Upper lobe of left lung (tissue), 6 donors: ENCODE data around the gene TMEM128. TPM values are rescaled to one million over a fixed set of nuclear protein-coding genes. Genes with fewer than 3 reads are reported as not detected.

Source experiments
- ATAC-seq, 2 donors: fragments of 200-7000 bp; cut with Tn5 transposase; one replicate each; pipeline ENCODE4 v1.9.1; 2022; ENCODE audit warnings: mild to moderate bottlenecking in 2 of 2, moderate library complexity in 2 of 2; ENCODE audit not compliant: low FRiP score in 2 of 2
- DNase-seq, 2 donors: peaks; one replicate each; pipeline ENCODE4 v3.0.0-alpha.2; 2019 to 2020
- H3K27ac ChIP-seq, 4 donors: fragments of 200-600 bp; sonication (generic); one replicate each; pipeline ENCODE4 v1.5.1; 2016 to 2019
- H3K27me3 ChIP-seq, 4 donors: fragments of 200-600 bp; sonication (generic); one replicate each; pipeline ENCODE4 v1.5.1; 2017 to 2019
- H3K36me3 ChIP-seq, 4 donors: fragments of 200-600 bp; sonication (generic); one replicate each; pipeline ENCODE4 v1.5.1; 2016 to 2019
- H3K4me1 ChIP-seq, 4 donors: fragments of 200-600 bp; sonication (generic); one replicate each; pipeline ENCODE4 v1.5.1; 2018 to 2019
- H3K4me3 ChIP-seq, 4 donors: fragments of 200-600 bp; sonication (generic); one replicate each; pipeline ENCODE4 v1.5.1; 2017 to 2019; ENCODE audit warnings: mild to moderate bottlenecking in 2 of 4, moderate library complexity in 1 of 4
- H3K9me3 ChIP-seq, 4 donors: fragments of 200-600 bp; sonication (generic); one replicate each; pipeline ENCODE4 v1.5.1; 2018 to 2019
- EP300 ChIP-seq, 4 donors: sonication (generic); formaldehyde crosslinking; IDR thresholded peaks; one replicate each; pipeline ENCODE4 v1.5.1; 2017; ENCODE audit warnings: antibody characterized with exemption in 4 of 4, control low read depth in 2 of 4
- POLR2A ChIP-seq, 4 donors: fragments of 450-650 bp; IDR thresholded peaks; one replicate each; pipeline ENCODE4 v1.5.1; 2016 to 2017; ENCODE audit warnings: antibody characterized with exemption in 4 of 4, mild to moderate bottlenecking in 2 of 4
- POLR2AphosphoS5 ChIP-seq, 2 donors: sonication (generic); formaldehyde crosslinking; IDR thresholded peaks; one replicate each; pipeline ENCODE4 v1.5.1; 2017; ENCODE audit warnings: antibody characterized with exemption in 2 of 2
- WGBS, 2 donors: methylation state at CpG; one replicate each; pipeline ENCODE4 v1.1.5; 2017 to 2018; 5-methylcytosine and 5-hydroxymethylcytosine counted together
- total RNA-seq, 6 donors: library from RNA; depleted of rRNA in 4 of 6; stranded (reverse); fragments of >200 nt in 4 of 6; gene quantifications; one replicate each; pipeline versions ENCODE4 v1.1.0 to v1.2.1, GENCODE V29; 2016 to 2021
- TF ChIP-seq, protein P1 (sequence below), 6 experiments: fragments of 450-650 bp in 4 of 6; fragments of 200-600 bp in 2 of 6; sonication (generic) in 2 of 6; IDR thresholded peaks; one replicate each; pipeline ENCODE4 v1.5.1; 2016 to 2019; ENCODE audit warnings: antibody characterized with exemption in 6 of 6
- donor health status: DM: no; HTN: no; CAD: no; lungs with moderate emphysema.
- donor health status: DM: no; HTN: yes; CAD: no; lungs with severe emphysema.

The TMEM128 gene
- total RNA-seq, 6 donors from 2014 or later: 7.3 to 30.0 (median 20.2) TPM

DNA sequence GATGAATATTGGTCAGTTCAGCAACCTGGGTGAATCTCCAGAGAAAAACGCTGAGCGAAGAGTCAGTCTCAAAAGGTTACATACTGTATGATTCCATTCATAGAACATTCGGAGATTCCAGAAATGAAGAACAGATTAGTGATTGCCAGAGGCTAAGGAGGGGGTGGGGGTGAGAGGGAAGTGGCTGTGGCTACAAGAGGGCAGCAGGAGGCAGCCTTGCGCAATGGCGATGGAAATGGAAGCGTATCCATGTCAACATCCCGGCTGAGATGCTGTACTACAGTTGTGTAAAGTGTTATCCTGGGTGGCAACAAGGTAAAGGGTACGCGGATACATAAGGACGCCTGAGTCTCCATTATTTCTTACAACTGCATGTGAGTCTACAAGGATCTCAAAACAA is 23.9 kb upstream of the TMEM128 start:
- TF ChIP-seq EP300 (IDR thresholded peaks at IDR 0.05) (no peak), POLR2A (IDR thresholded peaks at IDR 0.05) (no peak)
- Histone ChIP-seq H3K36me3 (peaks cover 0 to 88% (median 44%) of the 10 kb centered on the region in 4 donors), H3K4me3 (no peak overlapping the region), H3K27me3 (no peaks in the 10 kb centered on the region), H3K4me1 (no peaks in the 10 kb centered on the region), H3K27ac (no peak overlapping the region), H3K9me3 (no peaks in the 10 kb centered on the region)
- ATAC-seq (peak in 1 of 2 donors; percentile 29), DNase-seq (peak in 1 of 2 donors; percentile 65)
- 75 to 80% methylated on average over 10 of the region's 10 CpGs for WGBS, 2 donors

DNA sequence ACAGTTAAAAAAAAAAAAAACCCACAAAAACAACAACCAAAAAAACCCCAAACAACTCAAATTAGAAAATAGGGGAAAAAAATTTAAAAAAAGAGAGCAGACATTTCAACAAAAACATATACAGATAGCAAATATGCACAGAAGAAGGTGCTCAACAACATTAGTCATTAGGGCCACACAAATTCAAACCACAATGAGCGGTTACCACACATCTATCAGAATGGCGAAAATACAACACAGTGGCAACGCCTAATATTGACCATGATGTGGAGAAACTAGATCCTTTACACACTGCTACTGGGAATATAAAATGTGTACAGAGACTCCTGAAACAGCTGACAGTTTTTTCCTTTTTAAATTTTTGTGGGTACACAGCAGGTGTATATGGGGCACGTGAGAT is 22.5 kb upstream of the TMEM128 start:
- H3K27ac ChIP-seq: peak overlapping the region in 2 of 4 donors; percentile 14 to 79

DNA sequence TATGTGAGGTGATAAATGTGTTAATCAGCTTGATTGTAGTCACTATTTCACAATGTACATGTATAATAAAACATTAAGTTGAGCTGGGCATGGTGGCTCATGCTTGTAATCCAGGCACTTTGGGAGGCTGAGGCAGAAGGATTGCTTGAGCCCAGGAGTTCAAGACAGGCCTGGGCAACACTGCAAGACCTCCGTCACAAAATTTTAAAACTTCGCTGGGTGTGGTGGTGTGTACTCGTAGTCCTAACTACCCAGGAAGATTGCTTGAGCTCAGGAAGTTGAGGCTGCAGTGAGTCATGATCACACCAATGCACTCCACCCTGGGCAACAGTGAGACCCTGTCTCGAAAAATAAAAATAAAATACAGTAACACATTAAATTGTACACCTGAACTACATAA is 21.8 kb upstream of the TMEM128 start:
- 72 to 87% methylated on average over 4 of the region's 4 CpGs for WGBS, 2 donors
- Histone ChIP-seq H3K27me3 (no peaks in the 10 kb centered on the region), H3K27ac (peak overlapping the region; percentile 60 to 79 (median 71)), H3K9me3 (no peaks in the 10 kb centered on the region), H3K4me3 (no peak overlapping the region), H3K36me3 (peaks cover 0 to 79% (median 36%) of the 10 kb centered on the region in 4 donors), H3K4me1 (no peaks in the 10 kb centered on the region)
- DNase-seq (peak in 1 of 2 donors; percentile 61), ATAC-seq (peak; percentile 32 to 77)
- TF ChIP-seq EP300 (IDR thresholded peaks at IDR 0.05): peak in 1 of 4 donors; percentile 2
- TF ChIP-seq POLR2AphosphoS5 (IDR thresholded peaks at IDR 0.05): no peak

More for the DNA sequence above, 22.5 kb upstream of the TMEM128 start:
- Histone ChIP-seq H3K9me3 (no peaks in the 10 kb centered on the region), H3K4me3 (no peak overlapping the region), H3K4me1 (no peaks in the 10 kb centered on the region), H3K36me3 (peaks cover 0 to 81% (median 37%) of the 10 kb centered on the region in 4 donors), H3K27me3 (no peaks in the 10 kb centered on the region)
- no peak for TF ChIP-seq EP300 (IDR thresholded peaks at IDR 0.05)
- TF ChIP-seq, protein P1, sequence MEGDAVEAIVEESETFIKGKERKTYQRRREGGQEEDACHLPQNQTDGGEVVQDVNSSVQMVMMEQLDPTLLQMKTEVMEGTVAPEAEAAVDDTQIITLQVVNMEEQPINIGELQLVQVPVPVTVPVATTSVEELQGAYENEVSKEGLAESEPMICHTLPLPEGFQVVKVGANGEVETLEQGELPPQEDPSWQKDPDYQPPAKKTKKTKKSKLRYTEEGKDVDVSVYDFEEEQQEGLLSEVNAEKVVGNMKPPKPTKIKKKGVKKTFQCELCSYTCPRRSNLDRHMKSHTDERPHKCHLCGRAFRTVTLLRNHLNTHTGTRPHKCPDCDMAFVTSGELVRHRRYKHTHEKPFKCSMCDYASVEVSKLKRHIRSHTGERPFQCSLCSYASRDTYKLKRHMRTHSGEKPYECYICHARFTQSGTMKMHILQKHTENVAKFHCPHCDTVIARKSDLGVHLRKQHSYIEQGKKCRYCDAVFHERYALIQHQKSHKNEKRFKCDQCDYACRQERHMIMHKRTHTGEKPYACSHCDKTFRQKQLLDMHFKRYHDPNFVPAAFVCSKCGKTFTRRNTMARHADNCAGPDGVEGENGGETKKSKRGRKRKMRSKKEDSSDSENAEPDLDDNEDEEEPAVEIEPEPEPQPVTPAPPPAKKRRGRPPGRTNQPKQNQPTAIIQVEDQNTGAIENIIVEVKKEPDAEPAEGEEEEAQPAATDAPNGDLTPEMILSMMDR (IDR thresholded peaks at IDR 0.05): no peak
- ATAC-seq (peak in 1 of 2 donors; percentile 23), DNase-seq (no peak)
- WGBS, 2 donors: 69 to 70% methylated on average over 4 of the region's 4 CpGs

DNA sequence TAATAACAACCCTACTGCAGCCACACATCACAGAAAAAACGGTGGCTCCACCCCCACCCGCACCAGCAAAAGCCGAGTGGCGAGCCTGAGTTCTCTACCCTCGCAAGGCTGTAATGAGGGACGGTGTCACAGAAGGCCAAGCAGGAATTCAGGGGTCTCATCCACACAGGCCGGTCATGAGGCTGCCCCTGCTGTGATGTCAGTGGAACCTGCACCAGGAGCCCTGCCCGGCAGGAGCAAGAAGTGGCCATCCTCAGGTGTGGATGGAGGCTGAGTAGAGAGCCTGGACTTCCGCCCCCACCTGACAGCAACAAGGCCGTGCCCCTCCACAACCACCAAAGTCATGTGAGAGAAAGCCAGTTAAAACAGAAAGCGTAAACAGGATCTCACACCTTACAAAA is 21.3 kb upstream of the TMEM128 start:
- TF ChIP-seq, protein P1 (IDR thresholded peaks at IDR 0.05): no peak
- peak in 1 of 4 donors; percentile 23 for TF ChIP-seq POLR2A (IDR thresholded peaks at IDR 0.05)
- Histone ChIP-seq H3K4me1 (no peaks in the 10 kb centered on the region), H3K36me3 (peaks cover 0 to 73% (median 34%) of the 10 kb centered on the region in 4 donors), H3K9me3 (no peaks in the 10 kb centered on the region), H3K27me3 (no peaks in the 10 kb centered on the region), H3K27ac (peak overlapping the region; percentile 60 to 79 (median 71)), H3K4me3 (no peak overlapping the region)
- DNase-seq (no peak), ATAC-seq (no peak)
- 91 to 94% methylated on average over 11 of the region's 11 CpGs for WGBS, 2 donors

DNA sequence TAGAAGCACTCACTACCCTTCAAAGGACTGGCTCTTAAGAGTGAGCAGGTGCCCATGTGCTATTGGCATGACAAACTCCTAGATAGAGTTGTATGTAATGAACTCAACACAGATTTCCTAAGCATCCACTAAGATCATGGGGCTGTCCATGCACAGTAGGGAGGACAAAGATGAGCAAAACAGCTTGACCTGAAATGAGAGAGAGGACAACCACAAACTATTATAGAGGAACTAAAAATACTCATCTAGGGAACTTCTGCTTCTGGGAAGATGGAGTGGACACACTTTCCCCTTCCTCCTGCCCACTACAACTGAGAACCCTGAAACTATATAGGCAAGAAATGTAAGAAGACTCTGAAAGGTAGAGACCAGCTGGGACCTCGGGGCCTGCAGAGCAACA is 20.8 kb upstream of the TMEM128 start:
- H3K4me1 ChIP-seq: no peaks in the 10 kb centered on the region
- H3K36me3 ChIP-seq: peaks cover 0 to 68% (median 29%) of the 10 kb centered on the region in 4 donors
- peak; percentile 45 to 67 for ATAC-seq
- H3K9me3 ChIP-seq: no peaks in the 10 kb centered on the region
- 55 to 77% methylated on average over 1 of the region's 1 CpG for WGBS, 2 donors
- TF ChIP-seq EP300 (IDR thresholded peaks at IDR 0.05) (peak in 1 of 4 donors; percentile 22), POLR2AphosphoS5 (IDR thresholded peaks at IDR 0.05) (no peak), POLR2A (IDR thresholded peaks at IDR 0.05) (peak in 1 of 4 donors; percentile 26)
- TF ChIP-seq, protein P1 (IDR thresholded peaks at IDR 0.05): no peak
- H3K27me3 ChIP-seq: no peaks in the 10 kb centered on the region
- no peak overlapping the region for H3K4me3 ChIP-seq
- DNase-seq: no peak
- H3K27ac ChIP-seq: peak overlapping the region; percentile 60 to 79 (median 71)

DNA sequence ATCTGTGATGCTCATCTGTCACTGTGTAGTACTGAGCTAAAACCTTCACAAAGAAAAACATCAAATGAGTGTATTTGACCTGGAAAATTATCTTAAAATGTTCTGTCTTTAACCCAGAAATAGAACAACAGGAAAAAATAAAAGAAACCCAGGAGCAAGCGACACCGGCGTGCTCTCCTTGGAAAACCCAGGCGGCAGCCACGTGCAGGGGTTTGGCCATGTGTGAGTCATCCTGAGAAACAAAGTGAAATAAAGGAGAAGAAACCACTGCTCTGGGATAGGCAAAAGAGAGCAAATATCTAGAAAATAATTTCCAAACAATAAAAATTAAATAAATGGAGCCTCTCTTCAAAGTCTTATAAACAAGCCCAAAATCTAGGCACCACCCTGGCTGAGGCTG is 20.0 kb upstream of the TMEM128 start:
- H3K36me3 ChIP-seq: peaks cover 0 to 60% (median 21%) of the 10 kb centered on the region in 4 donors
- 73 to 76% methylated on average over 5 of the region's 5 CpGs for WGBS, 2 donors
- ATAC-seq: no peak

More for the DNA sequence above, 20.0 kb upstream of the TMEM128 start:
- Histone ChIP-seq H3K27ac (peak overlapping the region in 3 of 4 donors; percentile 67 to 79 (median 75)), H3K4me3 (no peak overlapping the region), H3K9me3 (no peaks in the 10 kb centered on the region), H3K4me1 (no peaks in the 10 kb centered on the region), H3K27me3 (no peaks in the 10 kb centered on the region)
- TF ChIP-seq POLR2A (IDR thresholded peaks at IDR 0.05) (no peak), POLR2AphosphoS5 (IDR thresholded peaks at IDR 0.05) (no peak)
- no peak for DNase-seq
